GM21390 (cell line): Measurements from ENCODE around the gene WNT7B.

Experiments used
- ATAC-seq: cut with Tn5 transposase; IDR thresholded peaks from one replicate; pipeline ENCODE4 v1.9.1; 2021; ENCODE audit not compliant: unreplicated experiment

Gene WNT7B

DNA sequence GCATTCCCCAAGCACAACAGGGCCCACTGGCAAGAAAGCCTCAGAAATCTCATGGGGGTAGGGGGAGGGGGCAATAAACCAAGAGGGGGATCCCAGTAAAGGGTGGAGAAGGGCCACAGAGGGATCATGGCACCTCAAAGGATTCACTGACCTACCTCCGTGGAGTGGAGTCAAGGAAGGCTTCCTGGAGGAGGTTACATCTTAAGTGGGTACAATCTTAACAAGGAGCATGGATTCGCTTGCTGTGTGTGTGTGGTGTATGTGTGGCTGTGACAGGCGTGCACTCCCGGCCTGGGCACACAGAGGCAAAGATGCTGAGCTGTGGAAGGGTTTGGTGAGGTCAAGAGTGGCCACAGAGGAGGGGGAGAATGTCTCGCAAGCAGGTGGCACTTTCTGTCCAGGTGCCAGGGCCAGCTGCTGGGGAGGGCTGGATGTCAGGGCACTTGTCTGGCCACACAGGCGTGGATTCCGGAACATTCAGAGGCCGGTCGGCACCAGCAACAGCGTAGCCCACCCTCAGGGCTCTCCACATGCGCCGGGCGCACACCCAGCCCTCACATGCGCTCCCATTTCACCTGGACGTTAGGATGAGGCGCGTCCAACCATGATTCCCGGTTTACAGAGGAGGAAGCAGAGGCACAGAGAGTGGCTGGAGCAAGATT is 43.3 kb downstream of the WNT7B start:
- ATAC-seq, result no peak

GRCh38 chr22:45932071-45932470 is 44.9 kb downstream of the WNT7B start:
- ATAC-seq, result no peak

- no peak for ATAC-seq
Measured at GRCh38 chr22:45931042-45931441, 45.9 kb downstream of the WNT7B start.

GRCh38 chr22:45930324-45930723 is 46.6 kb downstream of the WNT7B start:
- ATAC-seq, result no peak

- no peak for ATAC-seq
Measured at GRCh38 chr22:45929649-45930048, 47.3 kb downstream of the WNT7B start.

GRCh38 chr22:45928726-45929368 is 48.1 kb downstream of the WNT7B start:
- ATAC-seq, result no peak

GRCh38 chr22:45927059-45927458 is 49.9 kb downstream of the WNT7B start:
- ATAC-seq, result no peak

- ATAC-seq, result no peak
Measured at GRCh38 chr22:45926433-45926832, 50.5 kb downstream of the WNT7B start.

GRCh38 chr22:45925811-45926351 is 51.1 kb downstream of the WNT7B start:
- ATAC-seq, result no peak

- no peak for ATAC-seq
Measured at GRCh38 chr22:45923835-45924234, 53.1 kb downstream of the WNT7B start.

- no peak for ATAC-seq
Measured at GRCh38 chr22:45923212-45923611, 53.8 kb downstream of the WNT7B start.

GRCh38 chr22:45922661-45923060 is 54.3 kb downstream of the WNT7B start:
- no peak for ATAC-seq

GRCh38 chr22:45922256-45922655 is 54.7 kb downstream of the WNT7B start:
- no peak for ATAC-seq

DNA sequence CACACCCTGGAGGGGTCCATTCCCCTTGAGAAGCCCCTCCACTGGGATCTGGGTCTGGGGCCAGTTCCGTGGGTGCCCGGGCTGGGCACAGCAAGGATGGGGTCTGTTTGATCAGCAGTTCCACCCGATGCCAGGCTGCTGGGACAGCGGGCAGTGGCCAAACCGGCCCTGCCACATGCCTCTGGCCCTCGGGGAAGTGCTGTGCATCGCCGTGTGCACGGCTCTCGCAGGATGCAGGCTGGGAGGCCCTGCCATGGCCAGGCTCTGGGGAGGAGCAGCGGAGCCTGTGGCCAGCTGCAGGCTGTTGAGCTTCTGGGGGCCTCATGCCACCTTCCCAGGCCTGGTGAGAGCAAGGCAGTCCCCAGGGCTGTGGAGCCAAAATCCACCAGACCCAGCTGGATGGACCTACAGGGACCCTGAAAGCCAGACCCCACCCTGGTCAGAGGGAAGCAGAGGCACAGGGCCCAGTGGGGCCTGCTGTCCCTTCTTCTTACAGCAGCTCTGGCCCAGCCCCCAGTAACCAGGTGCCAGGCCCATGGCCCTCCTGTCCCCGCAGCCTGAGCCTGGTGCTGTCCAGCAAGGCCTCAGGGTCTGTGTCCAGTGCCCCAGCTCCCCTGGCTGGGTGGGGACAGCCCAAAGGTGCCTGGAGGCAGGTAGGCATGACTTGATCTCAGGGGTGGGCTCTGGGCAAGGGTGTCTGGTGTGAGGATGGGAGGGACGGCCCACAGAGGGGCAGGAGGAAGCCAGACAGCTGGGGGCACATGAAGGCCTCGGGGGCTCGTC is 57.3 kb downstream of the WNT7B start:
- ATAC-seq, result no peak

DNA sequence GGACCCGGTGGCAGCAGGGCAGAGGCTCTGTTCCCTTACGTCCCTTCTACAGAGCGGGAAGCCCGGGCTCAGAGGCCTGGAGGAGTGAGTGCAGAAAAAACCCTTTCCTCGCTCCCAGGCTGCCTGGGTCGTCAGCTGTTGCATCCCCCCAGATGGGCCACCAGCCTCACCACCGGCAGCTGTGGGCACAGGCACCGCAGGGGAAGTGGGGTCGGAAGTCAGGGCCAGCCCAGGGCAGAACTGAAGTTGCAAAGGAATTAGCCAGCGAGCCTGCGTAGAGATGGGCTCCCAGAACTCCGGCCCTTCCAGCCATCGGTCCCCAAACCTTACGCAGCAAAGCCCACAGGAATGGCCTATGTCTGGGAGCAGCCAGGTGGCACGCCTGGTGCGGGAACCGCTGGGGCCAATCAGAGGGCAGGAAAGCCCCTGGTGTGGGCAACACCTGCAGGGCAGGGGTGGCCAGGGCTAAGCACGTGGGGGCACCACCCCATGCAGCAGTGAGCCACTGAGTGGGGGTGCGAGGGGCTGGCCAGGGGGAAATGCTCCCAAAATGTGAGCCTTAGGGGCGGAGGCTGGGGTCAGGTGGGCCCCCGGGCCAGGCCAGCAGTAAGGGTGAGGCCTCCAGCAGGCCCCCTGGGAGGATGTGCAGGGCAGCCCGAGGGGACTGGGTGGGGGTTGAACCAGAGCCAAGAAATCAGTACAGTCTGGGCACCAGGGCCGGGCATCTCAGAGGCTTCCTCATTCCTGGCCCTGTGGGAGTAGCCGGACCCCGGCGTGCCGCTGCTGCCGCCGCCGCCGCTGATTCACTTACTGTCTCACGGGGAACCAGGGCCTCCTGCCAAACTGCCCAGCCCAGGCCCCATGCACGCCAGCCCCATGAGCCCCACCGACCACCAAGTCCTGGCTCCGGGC is 58.2 kb downstream of the WNT7B start:
- no peak for ATAC-seq

DNA sequence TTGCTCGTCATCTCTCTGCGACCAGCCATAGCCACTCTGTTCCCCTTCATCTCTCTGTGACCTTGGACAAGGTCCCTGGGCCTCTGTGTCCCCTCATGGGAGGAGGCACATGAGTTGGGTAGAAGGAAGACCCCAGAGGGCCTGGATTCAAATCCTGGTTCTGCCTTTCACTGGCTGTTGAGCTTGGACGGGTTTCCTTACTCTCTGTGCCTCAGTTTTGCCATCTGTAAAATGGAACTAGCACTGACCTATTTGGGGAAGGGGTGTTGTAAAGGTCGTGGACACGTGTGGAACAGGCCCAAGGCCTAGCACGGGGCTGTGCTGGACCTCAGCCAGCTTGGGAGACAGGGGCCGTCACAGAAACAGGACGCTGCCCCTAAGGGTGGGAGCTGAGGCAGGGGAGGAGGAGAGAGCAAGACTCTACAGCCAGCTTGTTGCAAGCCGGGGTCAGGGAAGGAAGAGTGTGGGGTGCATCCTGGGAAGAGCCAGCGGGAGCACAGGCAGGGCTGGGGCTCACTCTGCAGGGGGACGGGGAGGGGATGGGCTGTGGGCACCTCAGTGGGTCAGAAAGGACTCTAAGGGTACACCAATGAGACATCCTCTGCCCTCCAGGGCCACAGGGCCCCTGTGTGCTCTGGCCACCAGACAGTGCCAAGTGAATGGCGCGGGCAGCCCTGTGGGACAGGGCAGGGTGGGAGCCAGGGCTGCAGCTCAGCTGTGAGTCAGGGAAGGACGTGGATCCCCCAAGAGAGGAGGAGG is 59.1 kb downstream of the WNT7B start:
- no peak for ATAC-seq

DNA sequence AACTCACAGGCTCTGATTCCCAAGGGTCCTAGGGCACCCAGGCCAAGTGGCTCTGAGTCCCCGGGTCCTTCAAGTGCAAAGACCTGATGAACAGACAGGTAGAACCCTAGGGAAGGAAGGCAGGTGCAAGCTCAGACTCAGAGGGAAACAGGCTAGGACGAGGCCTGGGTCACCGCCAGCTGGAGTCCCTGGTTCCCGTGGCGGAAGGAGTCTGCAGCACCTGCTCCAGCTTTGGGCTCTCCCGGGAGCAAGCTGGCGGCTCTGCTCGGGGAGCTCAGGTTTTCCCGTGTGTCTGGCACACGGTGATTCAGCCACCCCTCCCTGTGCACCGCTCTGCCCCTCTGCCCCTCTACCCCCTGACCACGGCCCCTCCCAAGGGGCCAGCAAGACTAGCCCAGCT is 59.8 kb downstream of the WNT7B start:
- no peak for ATAC-seq

DNA sequence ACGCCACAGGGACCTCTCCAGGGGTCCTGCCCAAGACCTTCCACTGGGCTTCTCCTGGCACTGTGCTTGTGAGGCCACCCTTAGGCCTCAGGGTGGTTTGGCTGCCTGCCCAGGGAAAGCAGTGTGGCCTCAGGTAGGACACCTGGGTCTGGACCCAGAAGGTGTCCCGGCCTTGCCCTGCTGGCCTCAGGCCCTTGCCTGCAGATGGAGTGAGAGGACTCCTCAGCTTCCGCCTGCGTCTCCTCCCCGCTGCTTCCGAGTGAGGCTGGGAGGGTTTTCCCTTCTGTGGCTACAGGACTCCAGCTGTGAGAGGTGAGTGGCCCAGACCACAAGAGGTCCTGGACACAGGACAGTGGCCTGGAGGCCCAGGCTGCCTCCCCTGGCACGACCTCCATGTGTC is 60.4 kb downstream of the WNT7B start:
- no peak for ATAC-seq

GRCh38 chr22:45915841-45916240 is 61.1 kb downstream of the WNT7B start:
- ATAC-seq, result no peak

- no peak for ATAC-seq
Measured at GRCh38 chr22:45915151-45915550, 61.8 kb downstream of the WNT7B start.
